Small intestine (tissue), 7 donors: ENCODE measurements around the gene SYNPR. TPM values are rescaled to one million over a fixed set of nuclear protein-coding genes. Genes with fewer than 3 reads are reported as not detected.

Source experiments
- DNase-seq, 2 donors: peaks; one replicate each; pipeline versions ENCODE4 v3.0.0 to v3.0.0-alpha.2; 2013
- FAIRE-seq: peaks from 2 replicates; lab custom pipeline; 2012; peaks lifted over from hg19 to GRCh38; lab: Jason Lieb, UNC
- H3K27ac ChIP-seq, 3 donors: one replicate each; pipeline ENCODE4 v1.5.1; 2013; ENCODE audit warnings: low read length in 2 of 3, mild to moderate bottlenecking in 2 of 3, control low read depth in 1 of 3, inconsistent platforms in 1 of 3, low read depth in 1 of 3, moderate library complexity in 1 of 3
- H3K27me3 ChIP-seq, 3 donors: one replicate each; pipeline ENCODE4 v1.6.1; 2013; ENCODE audit warnings: low read length in 3 of 3, inconsistent platforms in 1 of 3; ENCODE audit not compliant: control insufficient read depth in 3 of 3, insufficient read depth in 3 of 3
- H3K36me3 ChIP-seq, 3 donors: one replicate each; pipeline ENCODE4 v1.6.1; 2013; ENCODE audit warnings: low read length in 3 of 3, inconsistent platforms in 1 of 3, low read depth in 1 of 3, mild to moderate bottlenecking in 1 of 3, moderate library complexity in 1 of 3; ENCODE audit not compliant: control insufficient read depth in 3 of 3, insufficient read depth in 2 of 3
- H3K4me1 ChIP-seq, 3 donors: one replicate each; pipeline ENCODE4 v1.6.1; 2013; ENCODE audit warnings: low read length in 2 of 3, inconsistent platforms in 1 of 3, low read depth in 1 of 3, mild to moderate bottlenecking in 1 of 3, moderate library complexity in 1 of 3; ENCODE audit not compliant: control insufficient read depth in 3 of 3, insufficient read depth in 2 of 3
- H3K4me3 ChIP-seq, 3 donors: one replicate each; pipeline ENCODE4 v1.5.1; 2013; ENCODE audit warnings: low read length in 3 of 3, control low read depth in 1 of 3, inconsistent platforms in 1 of 3, low read depth in 1 of 3, mild to moderate bottlenecking in 1 of 3, moderate library complexity in 1 of 3
- H3K9me3 ChIP-seq, 2 donors: one replicate each; pipeline ENCODE4 v1.6.1; 2013; ENCODE audit warnings: low read depth in 1 of 2, low read length in 1 of 2; ENCODE audit not compliant: control insufficient read depth in 2 of 2, insufficient read depth in 1 of 2
- WGBS, 3 donors: extraction: QIAGEN DNeasy Blood & Tissue Kit; methylation state at CpG; one replicate each; pipeline ENCODE4 v1.1.7; 2013; 5-methylcytosine and 5-hydroxymethylcytosine counted together
- polyA plus RNA-seq, 4 donors: library from polyadenylated mRNA; stranded (reverse) in 3 of 4; unstranded in 1 of 4; fragments of 200-250 nt in 3 of 4; fragments of 120-200 nt in 1 of 4; gene quantifications; one replicate each; pipeline versions ENCODE4 v1.2.1 to v1.2.3, GENCODE V29; 2013
- donor health status: healthy with polysubstance abuse.
- donor health status: control.
- donor health status: control.
- donor health status: Bipolar disorder and iron deficiency.
- donor health status: healthy.

SYNPR gene
- polyA plus RNA-seq, 4 donors: 0.36 to 0.87 TPM; not detected in 2

DNA sequence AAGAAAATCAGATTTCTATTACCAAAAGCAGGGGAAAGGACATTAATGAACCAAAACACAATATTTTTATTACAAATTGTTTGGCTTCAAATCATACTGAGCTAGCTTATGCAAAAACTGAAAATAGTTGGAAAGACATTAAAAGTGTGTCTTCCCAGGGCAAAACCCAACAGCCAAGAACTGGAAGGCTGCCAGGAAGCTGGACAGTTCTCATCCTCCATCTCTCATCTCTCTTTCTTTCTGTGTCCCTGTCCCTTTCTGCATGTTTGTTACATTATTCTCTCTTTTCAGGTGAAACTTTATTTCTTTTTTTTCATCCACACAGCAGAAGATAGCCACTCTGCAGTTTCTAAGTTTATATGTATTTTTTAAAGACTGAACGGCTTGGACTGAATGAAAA is 333.3 kb downstream of the SYNPR start:
- DNase-seq (no peak), FAIRE-seq (no peak)
- Histone ChIP-seq H3K4me3 (no peak overlapping the region), H3K4me1 (no peaks in the 10 kb centered on the region), H3K36me3 (no peaks in the 10 kb centered on the region), H3K9me3 (no peaks in the 10 kb centered on the region), H3K27ac (no peak overlapping the region), H3K27me3 (no peaks in the 10 kb centered on the region)
- WGBS, 3 donors: 78 to 93% (median 91%) methylated on average over 1 of the region's 1 CpG

DNA sequence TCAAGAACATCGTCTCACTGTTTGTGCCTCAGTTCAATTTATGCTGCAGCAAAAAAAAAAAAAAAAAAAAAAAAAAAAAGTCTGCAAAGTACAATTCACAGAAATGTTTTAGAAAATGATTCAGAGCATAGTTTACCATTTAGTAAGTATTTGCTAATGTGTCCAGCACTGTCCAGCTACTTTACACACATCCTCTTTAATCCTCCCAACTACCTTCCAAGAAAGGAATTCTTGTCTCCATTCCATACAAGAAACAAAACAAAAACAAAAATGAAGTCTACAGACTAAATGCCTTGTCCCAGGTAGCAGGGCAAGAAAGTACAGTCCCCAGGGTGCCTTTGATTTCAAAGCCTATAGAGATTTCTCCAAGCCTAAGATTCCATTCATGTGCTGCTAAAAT is 335.5 kb downstream of the SYNPR start:
- WGBS, 3 donors: 44 to 84% (median 63%) methylated on average over 1 of the region's 1 CpG

DNA sequence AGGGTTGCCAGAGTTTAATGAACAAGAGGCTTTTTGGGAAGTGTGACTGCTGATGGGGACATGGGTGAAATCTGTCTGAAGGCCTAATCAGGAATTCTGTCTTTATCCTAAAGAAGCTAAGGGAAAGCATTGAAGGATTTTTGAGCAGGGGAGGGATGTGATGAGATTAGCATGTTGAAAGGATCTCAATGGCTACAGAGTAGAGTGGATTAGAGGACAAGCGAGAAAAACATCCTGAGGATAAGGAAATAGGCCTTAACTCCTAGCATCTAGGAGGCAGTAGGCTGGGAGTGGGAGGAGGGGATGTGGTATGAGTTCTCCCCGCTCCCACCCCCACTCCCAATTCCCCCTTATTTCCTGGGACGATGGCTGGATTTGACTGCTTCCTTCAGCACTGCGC is 339.3 kb downstream of the SYNPR start:
- no peaks in the 10 kb centered on the region for H3K27me3 ChIP-seq
- H3K36me3 ChIP-seq: no peaks in the 10 kb centered on the region
- FAIRE-seq (no peak), DNase-seq (no peak)
- H3K9me3 ChIP-seq: no peaks in the 10 kb centered on the region
- no peaks in the 10 kb centered on the region for H3K4me1 ChIP-seq
- H3K27ac ChIP-seq: no peak overlapping the region
- 65 to 90% (median 74%) methylated on average over 4 of the region's 4 CpGs for WGBS, 3 donors
- H3K4me3 ChIP-seq: no peak overlapping the region

More for the DNA sequence above, 335.5 kb downstream of the SYNPR start:
- DNase-seq (no peak), FAIRE-seq (no peak)
- H3K36me3 ChIP-seq: no peaks in the 10 kb centered on the region
- no peaks in the 10 kb centered on the region for H3K4me1 ChIP-seq
- no peaks in the 10 kb centered on the region for H3K27me3 ChIP-seq
- H3K27ac ChIP-seq: no peak overlapping the region
- no peak overlapping the region for H3K4me3 ChIP-seq
- no peaks in the 10 kb centered on the region for H3K9me3 ChIP-seq

- Histone ChIP-seq H3K27me3 (no peaks in the 10 kb centered on the region), H3K4me1 (no peaks in the 10 kb centered on the region), H3K9me3 (no peaks in the 10 kb centered on the region), H3K36me3 (no peaks in the 10 kb centered on the region), H3K4me3 (no peak overlapping the region), H3K27ac (no peak overlapping the region)
- 21 to 35% (median 26%) methylated on average over 8 of the region's 8 CpGs for WGBS, 3 donors
- FAIRE-seq (no peak), DNase-seq (peak; percentile 3 to 15)
These were observed 346.9 kb downstream of the SYNPR start for GRCh38 chr3:63624941-63625560.

DNA sequence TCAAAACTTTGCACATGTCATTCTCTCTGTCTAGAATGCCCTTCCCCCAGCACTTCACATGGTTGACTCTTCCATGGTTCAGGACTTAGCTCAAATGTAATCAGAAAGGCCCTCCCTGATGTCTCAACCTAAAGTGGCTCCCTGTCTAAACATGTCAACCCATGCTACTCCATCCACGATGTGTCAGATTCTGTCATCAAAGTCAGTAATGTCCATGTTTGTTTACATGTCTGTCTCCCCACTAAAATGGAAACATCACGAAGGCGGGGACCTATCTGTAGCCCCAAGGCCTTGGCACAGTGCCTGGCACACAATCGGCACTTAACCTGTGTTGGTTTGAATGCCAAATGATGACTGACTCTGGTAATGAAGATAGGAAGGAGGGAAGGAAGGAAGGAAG is 353.6 kb downstream of the SYNPR start:
- H3K4me3 ChIP-seq: no peak overlapping the region
- no peaks in the 10 kb centered on the region for H3K27me3 ChIP-seq
- FAIRE-seq: no peak
- H3K4me1 ChIP-seq: no peaks in the 10 kb centered on the region
- 82 to 86% (median 84%) methylated on average over 4 of the region's 4 CpGs for WGBS, 3 donors
- no peaks in the 10 kb centered on the region for H3K36me3 ChIP-seq
- no peak overlapping the region for H3K27ac ChIP-seq
- no peaks in the 10 kb centered on the region for H3K9me3 ChIP-seq
- DNase-seq: no peak

GRCh38 chr3:63635186-63635585 is 357.1 kb downstream of the SYNPR start:
- DNase-seq (no peak), FAIRE-seq (no peak)
- no peak overlapping the region for H3K27ac ChIP-seq
- no peaks in the 10 kb centered on the region for H3K27me3 ChIP-seq
- no peaks in the 10 kb centered on the region for H3K4me1 ChIP-seq
- WGBS, 3 donors: 86 to 95% (median 89%) methylated on average over 3 of the region's 3 CpGs
- H3K4me3 ChIP-seq: no peak overlapping the region
- no peaks in the 10 kb centered on the region for H3K9me3 ChIP-seq
- no peaks in the 10 kb centered on the region for H3K36me3 ChIP-seq

- no peak for FAIRE-seq
- Histone ChIP-seq H3K4me1 (no peaks in the 10 kb centered on the region), H3K27ac (no peak overlapping the region), H3K27me3 (no peaks in the 10 kb centered on the region), H3K36me3 (no peaks in the 10 kb centered on the region), H3K9me3 (no peaks in the 10 kb centered on the region), H3K4me3 (no peak overlapping the region)
- DNase-seq: no peak
- WGBS, 3 donors: 89 to 100% (median 89%) methylated on average over 2 of the region's 2 CpGs
These were observed 361.7 kb downstream of the SYNPR start for GRCh38 chr3:63639806-63640205.

- no peak for FAIRE-seq
- no peaks in the 10 kb centered on the region for H3K27me3 ChIP-seq
- no peaks in the 10 kb centered on the region for H3K9me3 ChIP-seq
- DNase-seq: no peak
- H3K4me1 ChIP-seq: no peaks in the 10 kb centered on the region
- H3K36me3 ChIP-seq: no peaks in the 10 kb centered on the region
- no peak overlapping the region for H3K4me3 ChIP-seq
- no peak overlapping the region for H3K27ac ChIP-seq
- 38 to 88% (median 75%) methylated on average over 1 of the region's 1 CpG for WGBS, 3 donors
These were observed 364.4 kb downstream of the SYNPR start for GRCh38 chr3:63642488-63642887.

- Histone ChIP-seq H3K9me3 (no peaks in the 10 kb centered on the region), H3K36me3 (no peaks in the 10 kb centered on the region), H3K27me3 (no peaks in the 10 kb centered on the region), H3K4me1 (no peaks in the 10 kb centered on the region), H3K27ac (no peak overlapping the region), H3K4me3 (no peak overlapping the region)
- WGBS, 3 donors: 65 to 85% (median 80%) methylated on average over 5 of the region's 5 CpGs
- DNase-seq: no peak
- no peak for FAIRE-seq
These were observed 366.2 kb downstream of the SYNPR start for GRCh38 chr3:63644212-63644797.
